HG02763 (cell line): ENCODE results near the gene NLGN3.

Experiments used
- ATAC-seq: cut with Tn5 transposase; IDR thresholded peaks from one replicate; pipeline ENCODE4 v1.9.1; 2021; ENCODE audit warnings: mild to moderate bottlenecking, moderate library complexity; ENCODE audit not compliant: unreplicated experiment

NLGN3 gene

GRCh38 chrX:71118032-71118984 is 26.3 kb upstream of the NLGN3 start, which contains the start of gene MED12:
MED12 (plus strand) TSS chrX:71118596; CDS start chrX:71118755, 159 bp downstream.
- ATAC-seq = peak; percentile 87

GRCh38 chrX:71118985-71119535 is 25.6 kb upstream of the NLGN3 start:
- ATAC-seq = no peak

GRCh38 chrX:71128166-71128833 is 16.3 kb upstream of the NLGN3 start:
- no peak for ATAC-seq

GRCh38 chrX:71128915-71129765 is 15.5 kb upstream of the NLGN3 start:
- peak; percentile 60 for ATAC-seq

GRCh38 chrX:71131510-71131909 is 13.1 kb upstream of the NLGN3 start:
- ATAC-seq = no peak

- ATAC-seq = no peak
Observed at GRCh38 chrX:71140440-71140839, 4.2 kb upstream of the NLGN3 start.

- ATAC-seq = no peak
Observed at GRCh38 chrX:71143508-71143907, 1.1 kb upstream of the NLGN3 start.

GRCh38 chrX:71147496-71148277 is 3.0 kb downstream of the NLGN3 start:
- no peak for ATAC-seq

GRCh38 chrX:71148278-71148663 is 3.6 kb downstream of the NLGN3 start:
- no peak for ATAC-seq

- ATAC-seq = no peak
Observed at GRCh38 chrX:71151366-71151765, 6.7 kb downstream of the NLGN3 start.

- ATAC-seq = no peak
Observed at GRCh38 chrX:71154196-71154595, 9.6 kb downstream of the NLGN3 start.

- no peak for ATAC-seq
Observed at GRCh38 chrX:71154641-71155040, 10.0 kb downstream of the NLGN3 start.

GRCh38 chrX:71158603-71159002 is 14.0 kb downstream of the NLGN3 start:
- ATAC-seq = no peak

- no peak for ATAC-seq
Observed at GRCh38 chrX:71159335-71159734, 14.7 kb downstream of the NLGN3 start.

GRCh38 chrX:71160475-71160874 is 15.8 kb downstream of the NLGN3 start:
- no peak for ATAC-seq

GRCh38 chrX:71162981-71163380 is 18.3 kb downstream of the NLGN3 start:
- ATAC-seq = no peak

- no peak for ATAC-seq
Observed at GRCh38 chrX:71164071-71164470, 19.4 kb downstream of the NLGN3 start.

GRCh38 chrX:71166461-71166860 is 21.8 kb downstream of the NLGN3 start:
- ATAC-seq = no peak

GRCh38 chrX:71167031-71167781 is 22.6 kb downstream of the NLGN3 start:
- ATAC-seq = no peak
